ENCODE results near the gene SLC22A31. TPM values are rescaled to one million over a fixed set of nuclear protein-coding genes. Genes with fewer than 3 reads are reported as not detected.
A peak's percentile ranks its signal among the peaks of the same experiment; 100 is the strongest.

Gene SLC22A31
- total and polyA plus RNA-seq, 2 experiments from 2014 or later = 2.1 to 13.8 TPM

GRCh38 chr16:89217388-89218191 is 17.3 kb upstream of the SLC22A31 start, which contains the start of gene ZNF778:
Gene ZNF778, plus strand, starts transcription at chr16:89217703. Its CDS starts 3,425 bp downstream, at chr16:89221128.
- H3F3A ChIP-seq (replicated peaks; ENCODE audit: low read depth) = peaks cover 6% of the 10 kb centered on the region; the same call in 1 of the 2 replicates
- peak; percentile 93 for TF ChIP-seq CREB1 (CRISPR knock-in tag; IDR thresholded peaks at IDR 0.05; ENCODE audit: low read depth)
- no peak for TF ChIP-seq JUNB (IDR thresholded peaks at IDR 0.05; ENCODE audit: unreplicated experiment)
- TF ChIP-seq POLR2AphosphoS5 (IDR thresholded peaks at IDR 0.05; ENCODE audit: low read depth) = peak; percentile 85
- no peak for TF ChIP-seq ZNF114 (CRISPR knock-in tag; IDR thresholded peaks at IDR 0.05)
- peak; percentile 69 for TF ChIP-seq ETS1 (IDR thresholded peaks at IDR 0.05)
- H3K4me2 ChIP-seq = peak within 1 kb of the TSS; percentile 93
- H4K20me1 ChIP-seq (replicated peaks; ENCODE audit: insufficient read depth) = peaks cover 3% of the 10 kb centered on the region; the same call in 1 of the 2 replicates
- H3K4me3 ChIP-seq = peak within 1 kb of the TSS; percentile 98
- Mint-ChIP-seq H3K4me3 (peak within 1 kb of the TSS; percentile 85), H3K9me3 (no peaks in the 10 kb centered on the region), H3K4me1 (peaks cover 4% of the 10 kb centered on the region; the same call in 2 of the 3 replicates), H3K27ac (peak within 1 kb of the TSS; percentile 67), H3K36me3 (ENCODE audit: low read depth) (peaks cover 9% of the 10 kb centered on the region), H3K27me3 (ENCODE audit: insufficient read depth, low read depth, poor library complexity) (peaks cover 6% of the 10 kb centered on the region)
- H3K27me3 ChIP-seq (ENCODE audit: insufficient read depth) = no peaks in the 10 kb centered on the region
- H3K4me1 ChIP-seq (ENCODE audit: insufficient read depth) = peaks cover 11% of the 10 kb centered on the region
- H2AFZ ChIP-seq = peak within 1 kb of the TSS; percentile 94
- ATAC-seq (peak; percentile 91), DNase-seq (ENCODE audit: low spot score) (peak; percentile 91)
- H3K36me3 ChIP-seq (ENCODE audit: insufficient read depth) = no peaks in the 10 kb centered on the region
- H3K9me2 ChIP-seq (ENCODE audit: insufficient read depth) = no peaks in the 10 kb centered on the region
- H3K79me2 ChIP-seq (replicated peaks; ENCODE audit: insufficient read depth) = peaks cover 16% of the 10 kb centered on the region
- H3K27ac ChIP-seq (ENCODE audit: low read depth) = peak within 1 kb of the TSS; percentile 91

- Histone ChIP-seq H3F3A (replicated peaks; ENCODE audit: low read depth) (peaks cover 6% of the 10 kb centered on the region; the same call in 1 of the 2 replicates), H3K79me2 (replicated peaks; ENCODE audit: insufficient read depth) (peaks cover 16% of the 10 kb centered on the region), H3K27me3 (ENCODE audit: insufficient read depth) (no peaks in the 10 kb centered on the region), H3K4me1 (ENCODE audit: insufficient read depth) (peaks cover 11% of the 10 kb centered on the region), H2AFZ (peak overlapping the region; percentile 94), H3K27ac (ENCODE audit: low read depth) (peak overlapping the region; percentile 91), H3K9me2 (ENCODE audit: insufficient read depth) (no peaks in the 10 kb centered on the region), H3K4me2 (peak overlapping the region; percentile 93), H3K4me3 (peak overlapping the region; percentile 98), H3K36me3 (ENCODE audit: insufficient read depth) (no peaks in the 10 kb centered on the region), H4K20me1 (replicated peaks; ENCODE audit: insufficient read depth) (peaks cover 3% of the 10 kb centered on the region; the same call in 1 of the 2 replicates)
- H3K36me3 Mint-ChIP-seq (ENCODE audit: low read depth) = peaks cover 4% of the 10 kb centered on the region; the same call in 2 of the 3 replicates
- DNase-seq (ENCODE audit: low spot score) (no peak), ATAC-seq (no peak)
- peaks cover 4% of the 10 kb centered on the region; the same call in 2 of the 3 replicates for H3K4me1 Mint-ChIP-seq
- H3K4me3 Mint-ChIP-seq = peak overlapping the region; percentile 85
- H3K27ac Mint-ChIP-seq = peak overlapping the region; percentile 67; the same call in 1 of the 2 replicates
- H3K27me3 Mint-ChIP-seq (ENCODE audit: insufficient read depth, low read depth, poor library complexity) = peaks cover 4% of the 10 kb centered on the region
- no peaks in the 10 kb centered on the region for H3K9me3 Mint-ChIP-seq
- no peak for TF ChIP-seq POLR2AphosphoS5 (IDR thresholded peaks at IDR 0.05; ENCODE audit: low read depth)
- no peak for TF ChIP-seq JUNB (IDR thresholded peaks at IDR 0.05; ENCODE audit: unreplicated experiment)
- no peak for TF ChIP-seq STAT1 (IDR thresholded peaks at IDR 0.05; ENCODE audit: unreplicated experiment)
- no peak for TF ChIP-seq CTCF (conservative IDR thresholded peaks at IDR 0.05; ENCODE audit: low read depth in 2 of 2)
- no peak for TF ChIP-seq REST (IDR thresholded peaks at IDR 0.05; ENCODE audit: unreplicated experiment)
- TF ChIP-seq EZH2phosphoT487 (IDR thresholded peaks at IDR 0.05; ENCODE audit: unreplicated experiment) = no peak
- no peak for TF ChIP-seq EZH2 (IDR thresholded peaks at IDR 0.05; ENCODE audit: low read depth, unreplicated experiment)
- no peak for TF ChIP-seq CREB1 (CRISPR knock-in tag; IDR thresholded peaks at IDR 0.05; ENCODE audit: low read depth)
Observed at GRCh38 chr16:89217138-89217387, 16.7 kb upstream of the SLC22A31 start.

Measured in GM23338 (cell line).